ENCODE measurements around the gene P2RY2.
A peak's percentile ranks its signal among the peaks of the same experiment; 100 is the strongest.

The P2RY2 gene

GRCh38 chr11:73217131-73217809 lies 811 bp upstream of the P2RY2 start:
- Histone ChIP-seq H3K9me3 (ENCODE audit: low read length) (peaks cover 3% of the 10 kb centered on the region), H3K36me3 (ENCODE audit: insufficient read depth, low read length) (no peaks in the 10 kb centered on the region), H3K4me3 (ENCODE audit: low read length) (no peak overlapping the region), H3K27me3 (ENCODE audit: insufficient read depth, low read length) (peaks cover 63% of the 10 kb centered on the region), H2AFZ (ENCODE audit: low read depth, low read length) (no peak overlapping the region), H3K4me1 (ENCODE audit: insufficient read depth, low read length) (peaks cover 18% of the 10 kb centered on the region)

- Histone ChIP-seq H3K36me3 (ENCODE audit: insufficient read depth, low read length) (no peaks in the 10 kb centered on the region), H3K27me3 (ENCODE audit: insufficient read depth, low read length) (peaks cover 68% of the 10 kb centered on the region), H3K4me3 (ENCODE audit: low read length) (peak overlapping the region; percentile 20), H3K4me1 (ENCODE audit: insufficient read depth, low read length) (peaks cover 17% of the 10 kb centered on the region), H3K9me3 (ENCODE audit: low read length) (peaks cover 3% of the 10 kb centered on the region), H2AFZ (ENCODE audit: low read depth, low read length) (peak overlapping the region; percentile 28)
Measured at GRCh38 chr11:73217810-73218105, 323 bp upstream of the P2RY2 start.

- Histone ChIP-seq H3K4me1 (ENCODE audit: insufficient read depth, low read length) (peaks cover 6% of the 10 kb centered on the region), H2AFZ (ENCODE audit: low read depth, low read length) (no peak overlapping the region), H3K4me3 (ENCODE audit: low read length) (no peak overlapping the region), H3K36me3 (ENCODE audit: insufficient read depth, low read length) (no peaks in the 10 kb centered on the region), H3K9me3 (ENCODE audit: low read length) (peaks cover 3% of the 10 kb centered on the region), H3K27me3 (ENCODE audit: insufficient read depth, low read length) (peaks cover 72% of the 10 kb centered on the region)
Measured at GRCh38 chr11:73218830-73219215, 742 bp downstream of the P2RY2 start.

GRCh38 chr11:73219396-73220285 lies 1.6 kb downstream of the P2RY2 start:
- H3K9me3 ChIP-seq (ENCODE audit: low read length) = peaks cover 3% of the 10 kb centered on the region
- peaks cover 5% of the 10 kb centered on the region for H3K4me1 ChIP-seq (ENCODE audit: insufficient read depth, low read length)
- no peaks in the 10 kb centered on the region for H3K36me3 ChIP-seq (ENCODE audit: insufficient read depth, low read length)
- H2AFZ ChIP-seq (ENCODE audit: low read depth, low read length) = no peak overlapping the region
- H3K4me3 ChIP-seq (ENCODE audit: low read length) = no peak overlapping the region
- H3K27me3 ChIP-seq (ENCODE audit: insufficient read depth, low read length) = peaks cover 79% of the 10 kb centered on the region

- Histone ChIP-seq H2AFZ (ENCODE audit: low read depth, low read length) (no peak overlapping the region), H3K4me1 (ENCODE audit: insufficient read depth, low read length) (peaks cover 5% of the 10 kb centered on the region), H3K9me3 (ENCODE audit: low read length) (peaks cover 3% of the 10 kb centered on the region), H3K36me3 (ENCODE audit: insufficient read depth, low read length) (no peaks in the 10 kb centered on the region), H3K27me3 (ENCODE audit: insufficient read depth, low read length) (peaks cover 81% of the 10 kb centered on the region), H3K4me3 (ENCODE audit: low read length) (no peak overlapping the region)
Measured at GRCh38 chr11:73221451-73221850, 3.4 kb downstream of the P2RY2 start.

- Histone ChIP-seq H3K4me3 (ENCODE audit: low read length) (no peak overlapping the region), H3K27me3 (ENCODE audit: insufficient read depth, low read length) (peaks cover 76% of the 10 kb centered on the region), H3K9me3 (ENCODE audit: low read length) (peaks cover 3% of the 10 kb centered on the region), H3K4me1 (ENCODE audit: insufficient read depth, low read length) (peaks cover 5% of the 10 kb centered on the region), H3K36me3 (ENCODE audit: insufficient read depth, low read length) (no peaks in the 10 kb centered on the region), H2AFZ (ENCODE audit: low read depth, low read length) (no peak overlapping the region)
Measured at GRCh38 chr11:73221996-73222395, 3.9 kb downstream of the P2RY2 start.

GRCh38 chr11:73223998-73224730 lies 6.1 kb downstream of the P2RY2 start:
- Histone ChIP-seq H3K9me3 (ENCODE audit: low read length) (no peaks in the 10 kb centered on the region), H3K27me3 (ENCODE audit: insufficient read depth, low read length) (peaks cover 63% of the 10 kb centered on the region), H3K4me1 (ENCODE audit: insufficient read depth, low read length) (no peaks in the 10 kb centered on the region)

GRCh38 chr11:73225001-73225686 lies 7.1 kb downstream of the P2RY2 start:
- Histone ChIP-seq H2AFZ (ENCODE audit: low read depth, low read length) (no peak overlapping the region), H3K4me1 (ENCODE audit: insufficient read depth, low read length) (no peaks in the 10 kb centered on the region), H3K4me3 (ENCODE audit: low read length) (no peak overlapping the region), H3K27me3 (ENCODE audit: insufficient read depth, low read length) (peaks cover 57% of the 10 kb centered on the region), H3K36me3 (ENCODE audit: insufficient read depth, low read length) (no peaks in the 10 kb centered on the region), H3K9me3 (ENCODE audit: low read length) (no peaks in the 10 kb centered on the region)

More at GRCh38 chr11:73223998-73224730, 6.1 kb downstream of the P2RY2 start:
- H3K4me3 ChIP-seq (ENCODE audit: low read length) = no peak overlapping the region
- H3K36me3 ChIP-seq (ENCODE audit: insufficient read depth, low read length) = no peaks in the 10 kb centered on the region
- H2AFZ ChIP-seq (ENCODE audit: low read depth, low read length) = no peak overlapping the region

GRCh38 chr11:73225851-73226250 lies 7.8 kb downstream of the P2RY2 start:
- no peaks in the 10 kb centered on the region for H3K4me1 ChIP-seq (ENCODE audit: insufficient read depth, low read length)
- peaks cover 50% of the 10 kb centered on the region for H3K27me3 ChIP-seq (ENCODE audit: insufficient read depth, low read length)
- no peaks in the 10 kb centered on the region for H3K9me3 ChIP-seq (ENCODE audit: low read length)
- no peaks in the 10 kb centered on the region for H3K36me3 ChIP-seq (ENCODE audit: insufficient read depth, low read length)
- no peak overlapping the region for H3K4me3 ChIP-seq (ENCODE audit: low read length)
- no peak overlapping the region for H2AFZ ChIP-seq (ENCODE audit: low read depth, low read length)

GRCh38 chr11:73226297-73227006 lies 8.4 kb downstream of the P2RY2 start:
- H3K4me3 ChIP-seq (ENCODE audit: low read length) = no peak overlapping the region
- H3K4me1 ChIP-seq (ENCODE audit: insufficient read depth, low read length) = no peaks in the 10 kb centered on the region
- H3K9me3 ChIP-seq (ENCODE audit: low read length) = no peaks in the 10 kb centered on the region
- H3K36me3 ChIP-seq (ENCODE audit: insufficient read depth, low read length) = no peaks in the 10 kb centered on the region
- H2AFZ ChIP-seq (ENCODE audit: low read depth, low read length) = no peak overlapping the region
- H3K27me3 ChIP-seq (ENCODE audit: insufficient read depth, low read length) = peaks cover 44% of the 10 kb centered on the region

- Histone ChIP-seq H3K4me3 (ENCODE audit: low read length) (no peak overlapping the region), H3K4me1 (ENCODE audit: insufficient read depth, low read length) (no peaks in the 10 kb centered on the region), H2AFZ (ENCODE audit: low read depth, low read length) (no peak overlapping the region), H3K27me3 (ENCODE audit: insufficient read depth, low read length) (peaks cover 31% of the 10 kb centered on the region), H3K36me3 (ENCODE audit: insufficient read depth, low read length) (no peaks in the 10 kb centered on the region), H3K9me3 (ENCODE audit: low read length) (no peaks in the 10 kb centered on the region)
Measured at GRCh38 chr11:73227571-73228211, 9.6 kb downstream of the P2RY2 start.
